Parathyroid adenoma (tissue), 2 donors: Measurements from ENCODE around the gene DHH.

Experiments
- H2AFZ ChIP-seq: fragments of 300-600 bp; sonication (generic); one replicate; pipeline ENCODE4 v1.7.0; 2017; ENCODE audit warnings: antibody characterized with exemption, mild to moderate bottlenecking
- H3K27ac ChIP-seq: fragments of 300-600 bp; sonication (generic); one replicate; pipeline ENCODE4 v1.7.0; 2017
- H3K27me3 ChIP-seq: fragments of 300-600 bp; sonication (generic); one replicate; pipeline ENCODE4 v1.7.0; 2017; ENCODE audit warnings: low read length; ENCODE audit not compliant: control insufficient read depth, insufficient read depth
- H3K36me3 ChIP-seq: fragments of 300-600 bp; sonication (generic); one replicate; pipeline ENCODE4 v1.7.0; 2017; ENCODE audit warnings: low read length; ENCODE audit not compliant: control insufficient read depth, insufficient read depth
- H3K4me1 ChIP-seq: fragments of 300-600 bp; sonication (generic); one replicate; pipeline ENCODE4 v1.7.0; 2017; ENCODE audit warnings: control low read depth
- H3K4me2 ChIP-seq: fragments of 300-600 bp; sonication (generic); one replicate; pipeline ENCODE4 v1.7.0; 2017; ENCODE audit warnings: low read length
- H3K4me3 ChIP-seq: fragments of 300-600 bp; sonication (generic); one replicate; pipeline ENCODE4 v1.7.0; 2017; ENCODE audit warnings: low read depth, low read length
- H3K79me2 ChIP-seq: fragments of 300-600 bp; sonication (generic); one replicate; pipeline ENCODE4 v1.7.0; 2017; ENCODE audit warnings: control low read depth
- H3K9ac ChIP-seq: fragments of 300-600 bp; sonication (generic); one replicate; pipeline ENCODE4 v1.7.0; 2017; ENCODE audit warnings: mild to moderate bottlenecking
- H3K9me3 ChIP-seq: fragments of 300-600 bp; sonication (generic); one replicate; pipeline ENCODE4 v1.7.0; 2017; ENCODE audit warnings: low read length; ENCODE audit not compliant: control insufficient read depth
- CTCF ChIP-seq: fragments of 300-600 bp; sonication (generic); IDR thresholded peaks from one replicate; pipeline ENCODE4 v1.7.0; 2017; ENCODE audit warnings: antibody characterized with exemption, mild to moderate bottlenecking
- donor health status: primary hyperparathyroidism.

DHH gene

GRCh38 chr12:49070971-49071370 lies 23.6 kb downstream of the DHH start:
- no peaks in the 10 kb centered on the region for H3K9me3 ChIP-seq

GRCh38 chr12:49069507-49070346 lies 24.9 kb downstream of the DHH start, which contains the start of gene RHEBL1:
RHEBL1 (minus strand) TSS chr12:49069979; CDS start chr12:49069785, 194 bp downstream.
- Histone ChIP-seq H3K27me3 (no peaks in the 10 kb centered on the region), H3K4me1 (peaks cover 3% of the 10 kb centered on the region), H3K9ac (no peak within 1 kb of the TSS), H3K9me3 (no peaks in the 10 kb centered on the region), H3K4me2 (peak within 1 kb of the TSS; percentile 66), H3K36me3 (no peaks in the 10 kb centered on the region), H2AFZ (peak within 1 kb of the TSS; percentile 84), H3K4me3 (peak within 1 kb of the TSS; percentile 73), H3K79me2 (no peaks in the 10 kb centered on the region), H3K27ac (peak within 1 kb of the TSS; percentile 52)
- peak; percentile 16 for TF ChIP-seq CTCF

More at GRCh38 chr12:49070971-49071370, 23.6 kb downstream of the DHH start:
- H3K27ac ChIP-seq, result no peak overlapping the region
- H3K9ac ChIP-seq, result no peak overlapping the region
- no peaks in the 10 kb centered on the region for H3K27me3 ChIP-seq
- TF ChIP-seq CTCF, result no peak
- H2AFZ ChIP-seq, result no peak overlapping the region
- no peaks in the 10 kb centered on the region for H3K36me3 ChIP-seq
- H3K4me2 ChIP-seq, result no peak overlapping the region
- peaks cover 3% of the 10 kb centered on the region for H3K4me1 ChIP-seq
- no peak overlapping the region for H3K4me3 ChIP-seq
- H3K79me2 ChIP-seq, result no peaks in the 10 kb centered on the region

- Histone ChIP-seq H3K4me1 (peaks cover 3% of the 10 kb centered on the region), H3K9ac (no peak overlapping the region), H3K27ac (no peak overlapping the region), H3K79me2 (no peaks in the 10 kb centered on the region), H3K4me2 (peak overlapping the region; percentile 66), H3K27me3 (no peaks in the 10 kb centered on the region), H3K9me3 (no peaks in the 10 kb centered on the region), H3K36me3 (no peaks in the 10 kb centered on the region), H3K4me3 (peak overlapping the region; percentile 73), H2AFZ (peak overlapping the region; percentile 84)
- TF ChIP-seq CTCF, result no peak
Observed at GRCh38 chr12:49068879-49069506, 25.6 kb downstream of the DHH start.

- Histone ChIP-seq H3K9me3 (no peaks in the 10 kb centered on the region), H3K79me2 (no peaks in the 10 kb centered on the region), H3K27me3 (no peaks in the 10 kb centered on the region), H3K4me3 (no peak overlapping the region), H3K9ac (no peak overlapping the region), H3K36me3 (no peaks in the 10 kb centered on the region), H2AFZ (no peak overlapping the region), H3K4me1 (peaks cover 3% of the 10 kb centered on the region), H3K4me2 (no peak overlapping the region), H3K27ac (no peak overlapping the region)
- no peak for TF ChIP-seq CTCF
Observed at GRCh38 chr12:49066120-49066519, 28.5 kb downstream of the DHH start.
